Coronary artery (tissue), 2 donors: ENCODE data around the gene B3GNT3.
"Not testable (repeated sequence)": the region's sequence is repeated elsewhere in the genome, so short reads cannot be mapped to it uniquely, and the experiment has no call there.

Source experiments
- DNase-seq: peaks from one replicate; pipeline ENCODE4 v3.0.0-alpha.2; 2017; ENCODE audit warnings: low spot score
- H3K27ac ChIP-seq, 2 donors: fragments of 200-600 bp; sonication (generic); one replicate each; pipeline ENCODE4 v1.5.1; 2016 to 2019
- H3K4me3 ChIP-seq: fragments of 200-600 bp; sonication (generic); 2 replicates; pipeline ENCODE4 v1.5.1; 2016; ENCODE audit warnings: mild to moderate bottlenecking, moderate library complexity
- TF ChIP-seq, protein P1 (sequence below): fragments of 200-600 bp; sonication (generic); IDR thresholded peaks from one replicate; pipeline ENCODE4 v1.5.1; 2019; ENCODE audit warnings: antibody characterized with exemption

Gene B3GNT3

GRCh38 chr19:17790059-17790780, 4.7 kb upstream of the B3GNT3 start:
- Histone ChIP-seq H3K4me3 (no peak overlapping the region), H3K27ac (no peak overlapping the region)
- no peak for DNase-seq
- TF ChIP-seq, protein P1, sequence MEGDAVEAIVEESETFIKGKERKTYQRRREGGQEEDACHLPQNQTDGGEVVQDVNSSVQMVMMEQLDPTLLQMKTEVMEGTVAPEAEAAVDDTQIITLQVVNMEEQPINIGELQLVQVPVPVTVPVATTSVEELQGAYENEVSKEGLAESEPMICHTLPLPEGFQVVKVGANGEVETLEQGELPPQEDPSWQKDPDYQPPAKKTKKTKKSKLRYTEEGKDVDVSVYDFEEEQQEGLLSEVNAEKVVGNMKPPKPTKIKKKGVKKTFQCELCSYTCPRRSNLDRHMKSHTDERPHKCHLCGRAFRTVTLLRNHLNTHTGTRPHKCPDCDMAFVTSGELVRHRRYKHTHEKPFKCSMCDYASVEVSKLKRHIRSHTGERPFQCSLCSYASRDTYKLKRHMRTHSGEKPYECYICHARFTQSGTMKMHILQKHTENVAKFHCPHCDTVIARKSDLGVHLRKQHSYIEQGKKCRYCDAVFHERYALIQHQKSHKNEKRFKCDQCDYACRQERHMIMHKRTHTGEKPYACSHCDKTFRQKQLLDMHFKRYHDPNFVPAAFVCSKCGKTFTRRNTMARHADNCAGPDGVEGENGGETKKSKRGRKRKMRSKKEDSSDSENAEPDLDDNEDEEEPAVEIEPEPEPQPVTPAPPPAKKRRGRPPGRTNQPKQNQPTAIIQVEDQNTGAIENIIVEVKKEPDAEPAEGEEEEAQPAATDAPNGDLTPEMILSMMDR: no peak

GRCh38 chr19:17794412-17794730, 567 bp upstream of the B3GNT3 start:
- Histone ChIP-seq H3K4me3 (no peak overlapping the region), H3K27ac (no peak overlapping the region)
- TF ChIP-seq, protein P1: no peak
- DNase-seq: no peak

- TF ChIP-seq, protein P1: no peak
- Histone ChIP-seq H3K27ac (no peak overlapping the region), H3K4me3 (no peak overlapping the region)
These were observed 538 bp downstream of the B3GNT3 start for GRCh38 chr19:17795495-17795856.

GRCh38 chr19:17796013-17796837, 1.3 kb downstream of the B3GNT3 start:
- no peak for DNase-seq
- Histone ChIP-seq H3K27ac (no peak overlapping the region), H3K4me3 (no peak overlapping the region)
- TF ChIP-seq, protein P1: no peak

More at GRCh38 chr19:17795495-17795856, 538 bp downstream of the B3GNT3 start:
- no peak for DNase-seq

DNA sequence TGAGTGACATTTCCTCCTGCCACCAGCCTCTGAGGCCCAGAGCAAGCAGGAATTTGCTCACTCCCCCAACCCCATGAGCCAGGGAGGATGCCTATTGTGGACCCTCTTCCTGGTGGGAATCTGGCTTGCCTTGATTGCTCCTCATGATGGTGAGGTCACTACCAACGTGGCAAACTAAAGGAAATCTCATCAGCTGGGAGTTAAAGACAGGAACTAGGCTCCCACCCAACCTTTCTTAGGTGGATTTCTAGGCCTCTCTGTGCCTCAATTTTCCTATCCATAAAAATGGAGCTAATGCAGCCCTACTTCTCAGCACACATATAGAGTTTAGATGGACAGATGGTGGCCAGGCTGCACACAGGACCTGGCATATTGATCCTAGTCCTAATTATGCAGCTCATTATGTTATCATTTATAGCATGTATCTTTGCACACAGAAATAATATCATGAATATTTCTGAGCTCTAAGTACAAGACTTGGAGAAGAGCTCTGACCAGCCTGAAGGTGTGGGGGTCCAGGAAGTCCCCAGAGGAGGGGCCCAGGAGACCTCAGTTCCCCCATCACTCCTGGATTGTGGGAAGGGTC, 2.0 kb downstream of the B3GNT3 start:
- Histone ChIP-seq H3K27ac (no peak overlapping the region), H3K4me3 (no peak overlapping the region)
- no peak for DNase-seq

DNA sequence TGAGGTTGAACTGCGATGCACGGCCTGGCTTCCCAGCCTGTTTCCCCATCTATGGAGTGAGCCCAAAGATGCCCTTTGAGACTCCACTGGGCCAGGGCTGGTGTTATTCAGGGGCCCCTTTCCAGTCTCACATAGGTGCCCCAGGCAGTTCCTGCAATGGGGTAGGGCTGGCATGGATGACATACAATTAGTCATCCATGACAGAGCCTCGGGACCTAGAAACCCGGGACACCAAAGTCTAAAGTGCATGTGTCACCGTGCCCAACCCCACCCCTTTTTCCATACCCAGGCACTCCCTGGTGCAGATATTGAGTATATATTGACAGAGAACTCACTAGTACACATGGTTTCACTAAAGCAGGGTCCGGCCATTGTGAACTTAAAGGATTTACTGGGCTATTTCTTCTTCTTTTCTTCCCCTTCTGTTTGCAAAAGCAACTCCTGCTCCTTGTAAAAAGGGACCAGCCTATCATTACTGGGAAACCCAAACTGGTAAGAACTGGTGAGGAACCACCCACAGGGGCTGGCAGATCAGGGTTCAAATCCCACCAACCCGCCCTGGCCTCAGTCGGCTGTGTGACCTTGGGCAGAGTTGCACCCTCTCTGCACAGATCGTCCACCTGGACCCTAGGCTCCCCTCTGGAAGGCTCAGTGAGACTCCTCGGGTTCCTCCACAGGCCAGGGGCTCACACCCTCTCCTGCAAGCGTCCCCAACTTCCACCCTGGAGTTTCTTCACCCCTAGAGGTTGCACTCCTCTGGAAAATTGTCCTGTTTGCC, 2.7 kb downstream of the B3GNT3 start:
- no peak for DNase-seq
- TF ChIP-seq, protein P1: no peak
- Histone ChIP-seq H3K27ac (no peak overlapping the region), H3K4me3 (no peak overlapping the region)

More for the DNA sequence above, 2.0 kb downstream of the B3GNT3 start:
- TF ChIP-seq, protein P1: no peak

- not testable (repeated sequence) for H3K27ac ChIP-seq, DNase-seq, H3K4me3 ChIP-seq
These were observed 3.7 kb downstream of the B3GNT3 start for GRCh38 chr19:17798599-17798998.
